ENCODE results near the gene COMT. TPM values are rescaled to one million over a fixed set of nuclear protein-coding genes. Genes with fewer than 3 reads are reported as not detected.
A peak's percentile ranks its signal among the peaks of the same experiment; 100 is the strongest.

COMT gene
- polyA plus RNA-seq (2013, experiment 1 of 2): 39.3 TPM
- 49.7 TPM for polyA plus RNA-seq (2013, experiment 2 of 2)

DNA sequence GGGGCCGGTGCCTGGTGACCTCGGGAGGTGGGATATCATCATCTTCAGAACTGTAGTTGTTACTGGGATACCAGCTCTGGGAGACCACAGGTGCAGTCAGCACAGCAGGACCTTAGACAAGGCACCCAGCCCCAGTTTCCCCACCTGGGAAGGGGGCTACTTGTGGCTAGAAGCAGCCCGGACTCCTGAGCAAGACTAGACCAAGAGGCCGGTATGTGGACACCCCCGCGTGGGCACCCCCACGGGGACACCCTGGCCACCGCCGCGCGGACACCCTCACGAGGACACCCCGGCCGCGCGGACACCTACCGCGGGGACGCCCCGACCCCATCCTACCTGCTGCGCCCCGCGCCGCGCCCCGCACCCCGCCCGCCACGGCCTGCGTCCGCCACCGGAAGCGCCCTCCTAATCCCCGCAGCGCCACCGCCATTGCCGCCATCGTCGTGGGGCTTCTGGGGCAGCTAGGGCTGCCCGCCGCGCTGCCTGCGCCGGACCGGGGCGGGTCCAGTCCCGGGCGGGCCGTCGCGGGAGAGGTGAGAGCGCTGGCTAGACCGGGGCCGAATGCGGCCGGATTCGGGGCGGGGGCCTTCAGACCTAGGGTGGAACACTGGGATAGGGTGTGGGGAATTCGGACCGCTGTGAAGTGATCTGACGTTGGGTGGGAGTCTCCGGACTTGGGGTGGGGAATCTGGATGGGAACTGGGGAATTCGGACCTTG lies at the start of gene COMT, which contains the start of gene TXNRD2:
TSS of gene COMT (plus strand) at position 408 of the 718 bp plus-strand sequence. CDS start 20,755 bp downstream, outside the sequence.
TSS of gene TXNRD2 (minus strand) at position 454 of the 718 bp plus-strand sequence. CDS start at position 439, 15 bp downstream.
- Histone ChIP-seq H3K27ac (ENCODE audit: low read depth, low read length) (peak within 1 kb of the TSS; percentile 60), H3K27me3 (ENCODE audit: insufficient read depth, low read length) (no peaks in the 10 kb centered on the region), H3K4me1 (ENCODE audit: insufficient read depth, low read length) (peaks cover 20% of the 10 kb centered on the region), H3K4me3 (ENCODE audit: low read length) (peak within 1 kb of the TSS; percentile 78), H3K36me3 (ENCODE audit: insufficient read depth, low read length) (peaks cover 3% of the 10 kb centered on the region; the same call in 1 of the 2 replicates), H3K9ac (ENCODE audit: low read depth, low read length) (peak within 1 kb of the TSS; percentile 79), H3K9me3 (ENCODE audit: insufficient read depth, low read depth, low read length) (no peaks in the 10 kb centered on the region)
- WGBS: 50% methylated on average over 63 of the region's 63 CpGs

DNA sequence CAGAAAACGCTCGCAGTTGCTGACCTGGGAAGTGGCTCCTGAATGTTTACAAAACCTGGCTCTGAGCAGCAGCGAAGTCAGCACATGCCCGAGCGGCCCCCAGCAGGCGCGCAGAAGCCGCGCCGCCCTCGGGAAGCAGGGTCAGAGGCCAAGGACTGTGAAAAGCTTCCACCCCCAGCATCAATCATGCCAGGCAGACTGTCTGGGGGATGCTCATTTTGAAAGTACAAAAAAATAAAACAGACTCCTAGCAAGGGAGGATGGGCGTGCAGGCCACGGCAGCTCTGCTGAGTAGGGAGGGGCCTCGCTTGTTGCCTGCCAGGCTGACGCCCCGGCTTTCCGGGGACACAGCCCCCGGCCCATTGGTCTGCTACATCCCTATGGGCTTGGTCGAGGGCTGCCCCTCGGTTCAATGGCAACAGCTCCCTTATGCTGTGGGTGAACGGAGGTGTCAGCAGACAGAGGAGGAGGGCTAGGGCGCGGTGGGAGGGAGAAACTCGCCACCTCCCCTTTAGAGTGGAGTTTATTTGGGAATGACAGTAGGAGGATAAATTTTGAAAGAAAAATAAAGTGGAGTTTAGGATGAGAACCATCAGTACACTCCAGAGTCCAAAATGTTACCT lies 49.2 kb upstream of the COMT start:
- H3K27me3 ChIP-seq (ENCODE audit: insufficient read depth, low read length): no peaks in the 10 kb centered on the region
- peaks cover 26% of the 10 kb centered on the region for H3K4me1 ChIP-seq (ENCODE audit: insufficient read depth, low read length)
- no peaks in the 10 kb centered on the region for H3K9me3 ChIP-seq (ENCODE audit: insufficient read depth, low read depth, low read length)
- peak overlapping the region; percentile 45; the same call in 1 of the 2 replicates for H3K9ac ChIP-seq (ENCODE audit: low read depth, low read length)
- 70% methylated on average over 24 of the region's 24 CpGs for WGBS
- H3K4me3 ChIP-seq (ENCODE audit: low read length): no peak overlapping the region
- peak overlapping the region; percentile 72 for H3K27ac ChIP-seq (ENCODE audit: low read depth, low read length)
- H3K36me3 ChIP-seq (ENCODE audit: insufficient read depth, low read length): no peaks in the 10 kb centered on the region

DNA sequence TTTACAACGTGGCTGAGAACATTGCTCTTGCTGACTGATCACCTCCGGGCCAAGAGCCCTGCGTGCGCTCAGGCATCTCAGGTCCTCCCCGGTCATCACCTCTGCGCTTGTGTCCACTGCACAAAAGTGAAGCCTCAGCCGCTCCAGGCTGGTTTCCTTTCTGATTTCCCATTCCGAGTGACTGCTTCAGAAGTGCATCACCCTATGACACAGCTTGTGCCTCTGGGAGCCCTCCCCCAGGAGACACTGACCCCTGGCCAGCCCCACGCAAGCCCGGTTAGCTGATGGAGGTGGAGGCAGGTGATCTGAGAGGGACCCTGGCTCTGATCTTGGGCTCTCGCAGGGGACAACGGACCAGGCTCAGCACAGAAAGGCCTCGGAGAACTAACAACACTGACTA lies 48.6 kb upstream of the COMT start:
- H3K36me3 ChIP-seq (ENCODE audit: insufficient read depth, low read length): no peaks in the 10 kb centered on the region
- H3K4me3 ChIP-seq (ENCODE audit: low read length): no peak overlapping the region
- H3K27ac ChIP-seq (ENCODE audit: low read depth, low read length): no peak overlapping the region
- no peaks in the 10 kb centered on the region for H3K27me3 ChIP-seq (ENCODE audit: insufficient read depth, low read length)
- no peak overlapping the region for H3K9ac ChIP-seq (ENCODE audit: low read depth, low read length)
- peaks cover 26% of the 10 kb centered on the region for H3K4me1 ChIP-seq (ENCODE audit: insufficient read depth, low read length)
- H3K9me3 ChIP-seq (ENCODE audit: insufficient read depth, low read depth, low read length): no peaks in the 10 kb centered on the region
- WGBS: 90% methylated on average over 13 of the region's 13 CpGs

DNA sequence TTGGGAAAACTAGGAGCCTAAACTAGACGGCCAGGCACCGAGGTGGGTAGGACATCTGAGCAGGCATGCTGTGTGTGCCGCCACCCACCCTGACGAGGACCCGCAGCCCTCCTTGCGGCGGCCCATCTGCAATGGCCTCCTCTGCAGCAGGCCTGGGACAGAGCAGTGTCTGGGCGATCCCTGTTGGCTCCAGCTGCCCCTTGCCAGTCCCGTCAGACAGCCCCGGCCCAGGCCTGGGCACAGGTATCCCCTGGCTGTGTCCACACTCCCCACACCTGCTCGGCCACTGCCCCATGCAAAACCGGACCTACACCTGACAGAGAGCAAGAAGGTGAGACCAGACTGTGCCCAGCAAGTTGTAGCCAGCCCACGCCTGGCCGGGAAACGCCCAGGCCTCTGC lies 48.2 kb upstream of the COMT start:
- H3K4me3 ChIP-seq (ENCODE audit: low read length): no peak overlapping the region
- WGBS: 94% methylated on average over 15 of the region's 15 CpGs
- no peaks in the 10 kb centered on the region for H3K9me3 ChIP-seq (ENCODE audit: insufficient read depth, low read depth, low read length)
- H3K9ac ChIP-seq (ENCODE audit: low read depth, low read length): no peak overlapping the region
- H3K36me3 ChIP-seq (ENCODE audit: insufficient read depth, low read length): no peaks in the 10 kb centered on the region
- H3K27me3 ChIP-seq (ENCODE audit: insufficient read depth, low read length): no peaks in the 10 kb centered on the region
- H3K27ac ChIP-seq (ENCODE audit: low read depth, low read length): no peak overlapping the region
- H3K4me1 ChIP-seq (ENCODE audit: insufficient read depth, low read length): peaks cover 26% of the 10 kb centered on the region

DNA sequence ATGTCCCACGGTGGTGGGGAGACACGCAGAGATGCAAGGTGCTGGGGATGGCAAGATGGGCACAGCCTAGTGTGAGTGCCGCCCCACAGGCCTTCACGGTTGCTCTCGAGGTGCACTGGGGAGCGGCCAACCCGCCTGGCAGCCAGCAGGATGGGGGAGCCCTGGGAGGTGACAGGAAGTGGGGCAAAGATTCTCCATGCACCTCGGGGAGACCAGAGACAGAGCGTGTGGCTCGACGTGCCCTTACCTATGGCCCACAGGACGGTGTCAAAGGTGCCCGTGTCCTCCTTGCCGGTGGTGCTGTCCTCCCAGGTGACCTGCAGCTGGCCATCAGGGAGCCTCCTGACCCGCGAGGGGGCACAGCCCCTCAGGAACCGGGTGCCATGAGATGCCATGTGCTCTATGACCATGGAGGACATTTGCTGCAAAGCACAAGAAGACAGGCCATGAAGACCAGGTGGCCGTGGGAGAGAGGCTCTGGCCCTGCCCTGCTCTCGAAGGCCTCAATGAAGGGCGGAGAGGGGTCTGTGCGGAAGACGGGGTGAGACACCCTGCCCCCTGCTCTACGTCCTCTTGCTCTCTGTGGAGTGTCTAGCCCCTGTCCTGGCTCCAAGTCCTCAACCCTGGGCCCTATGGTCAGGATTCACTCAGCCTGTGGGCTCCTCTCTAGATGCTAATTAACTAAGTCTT lies 46.3 kb upstream of the COMT start:
- Histone ChIP-seq H3K4me3 (ENCODE audit: low read length) (no peak overlapping the region), H3K27ac (ENCODE audit: low read depth, low read length) (no peak overlapping the region), H3K9ac (ENCODE audit: low read depth, low read length) (no peak overlapping the region), H3K4me1 (ENCODE audit: insufficient read depth, low read length) (peaks cover 26% of the 10 kb centered on the region), H3K27me3 (ENCODE audit: insufficient read depth, low read length) (no peaks in the 10 kb centered on the region), H3K36me3 (ENCODE audit: insufficient read depth, low read length) (no peaks in the 10 kb centered on the region), H3K9me3 (ENCODE audit: insufficient read depth, low read depth, low read length) (no peaks in the 10 kb centered on the region)
- WGBS: 94% methylated on average over 23 of the region's 23 CpGs

DNA sequence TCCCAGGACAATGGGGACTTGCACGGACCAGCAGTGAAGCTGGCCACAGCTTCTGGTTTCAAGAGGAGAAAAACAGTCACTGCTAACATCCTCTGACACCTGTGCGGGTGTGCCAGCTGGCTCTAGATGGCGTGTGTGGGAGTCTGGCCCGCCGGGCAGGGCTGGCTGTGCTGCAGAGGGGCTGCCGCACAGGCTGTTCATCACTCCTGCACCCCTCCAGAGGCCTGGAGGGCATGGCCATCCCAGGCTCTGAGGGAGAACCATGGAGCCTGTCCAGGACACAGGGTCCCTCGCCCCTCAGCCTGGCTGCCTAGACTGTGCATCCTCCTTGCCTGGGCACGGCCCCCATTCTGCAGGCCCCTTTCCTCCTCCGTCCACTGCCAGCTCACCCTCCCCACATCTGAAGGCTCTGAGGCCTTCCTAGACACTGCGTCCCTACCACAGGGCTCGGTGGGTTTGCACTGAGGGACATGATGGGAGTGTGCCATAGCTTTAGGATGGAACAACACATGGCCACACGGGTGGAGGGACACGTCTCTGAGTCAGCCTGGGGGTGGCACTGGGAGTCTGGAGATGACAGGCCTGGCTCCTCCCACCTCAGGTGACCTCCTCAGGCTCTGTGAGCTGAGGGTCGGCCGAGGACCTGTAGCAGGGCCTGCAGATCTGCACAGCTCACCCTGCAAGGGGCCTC lies 44.8 kb upstream of the COMT start:
- H3K27me3 ChIP-seq (ENCODE audit: insufficient read depth, low read length): no peaks in the 10 kb centered on the region
- no peak overlapping the region for H3K9ac ChIP-seq (ENCODE audit: low read depth, low read length)
- H3K9me3 ChIP-seq (ENCODE audit: insufficient read depth, low read depth, low read length): no peaks in the 10 kb centered on the region
- 92% methylated on average over 15 of the region's 15 CpGs for WGBS
- H3K4me1 ChIP-seq (ENCODE audit: insufficient read depth, low read length): peaks cover 13% of the 10 kb centered on the region; the same call in 1 of the 2 replicates
- no peaks in the 10 kb centered on the region for H3K36me3 ChIP-seq (ENCODE audit: insufficient read depth, low read length)
- no peak overlapping the region for H3K27ac ChIP-seq (ENCODE audit: low read depth, low read length)
- H3K4me3 ChIP-seq (ENCODE audit: low read length): no peak overlapping the region

DNA sequence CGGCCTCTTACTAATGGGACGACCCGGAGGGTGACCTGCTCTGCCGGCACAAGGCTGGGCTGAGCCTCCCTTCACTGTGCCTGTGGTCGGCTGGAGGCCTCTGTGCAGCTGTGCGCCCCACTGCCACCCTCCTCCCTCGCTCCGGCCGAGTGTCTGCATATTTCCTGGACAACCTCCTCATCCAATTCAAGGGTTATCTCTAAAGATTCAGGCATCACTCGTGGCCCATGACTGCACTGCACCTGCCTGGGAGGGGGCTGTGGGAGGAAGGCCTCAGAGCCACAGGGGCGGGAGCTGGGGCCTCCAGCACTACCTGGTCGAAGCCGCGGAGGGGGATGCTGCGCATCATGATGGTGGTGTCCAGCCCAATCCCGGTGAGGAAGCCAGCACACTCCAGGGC lies 43.8 kb upstream of the COMT start:
- Histone ChIP-seq H3K9ac (ENCODE audit: low read depth, low read length) (no peak overlapping the region), H3K9me3 (ENCODE audit: insufficient read depth, low read depth, low read length) (no peaks in the 10 kb centered on the region), H3K27me3 (ENCODE audit: insufficient read depth, low read length) (no peaks in the 10 kb centered on the region), H3K36me3 (ENCODE audit: insufficient read depth, low read length) (no peaks in the 10 kb centered on the region), H3K4me3 (ENCODE audit: low read length) (no peak overlapping the region), H3K27ac (ENCODE audit: low read depth, low read length) (no peak overlapping the region), H3K4me1 (ENCODE audit: insufficient read depth, low read length) (peaks cover 5% of the 10 kb centered on the region; the same call in 1 of the 2 replicates)
- 94% methylated on average over 16 of the region's 16 CpGs for WGBS

DNA sequence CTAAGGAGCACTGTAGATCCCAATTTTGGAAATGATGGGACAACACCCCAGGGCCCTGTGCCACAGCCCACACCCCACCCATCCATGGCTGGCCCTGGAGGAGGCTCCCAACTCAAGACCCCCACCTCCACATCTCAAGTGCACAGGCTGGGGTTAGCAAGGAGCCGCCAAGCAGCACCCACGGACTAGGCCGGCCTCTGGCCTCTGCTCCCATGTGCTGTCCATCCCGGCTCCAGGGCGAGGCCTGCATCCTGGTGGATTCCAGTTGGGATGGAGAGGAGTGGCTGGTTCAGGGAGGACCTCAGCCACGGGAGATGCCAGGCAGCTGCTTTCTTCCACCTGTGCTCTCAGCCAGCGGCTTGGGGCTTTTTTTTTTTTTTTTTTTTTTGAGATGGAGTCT lies 43.4 kb upstream of the COMT start:
- H3K9me3 ChIP-seq (ENCODE audit: insufficient read depth, low read depth, low read length): no peaks in the 10 kb centered on the region
- WGBS: 91% methylated on average over 7 of the region's 7 CpGs
- no peak overlapping the region for H3K27ac ChIP-seq (ENCODE audit: low read depth, low read length)
- H3K9ac ChIP-seq (ENCODE audit: low read depth, low read length): no peak overlapping the region
- H3K27me3 ChIP-seq (ENCODE audit: insufficient read depth, low read length): no peaks in the 10 kb centered on the region
- no peaks in the 10 kb centered on the region for H3K36me3 ChIP-seq (ENCODE audit: insufficient read depth, low read length)
- H3K4me1 ChIP-seq (ENCODE audit: insufficient read depth, low read length): peaks cover 5% of the 10 kb centered on the region; the same call in 1 of the 2 replicates
- H3K4me3 ChIP-seq (ENCODE audit: low read length): no peak overlapping the region

DNA sequence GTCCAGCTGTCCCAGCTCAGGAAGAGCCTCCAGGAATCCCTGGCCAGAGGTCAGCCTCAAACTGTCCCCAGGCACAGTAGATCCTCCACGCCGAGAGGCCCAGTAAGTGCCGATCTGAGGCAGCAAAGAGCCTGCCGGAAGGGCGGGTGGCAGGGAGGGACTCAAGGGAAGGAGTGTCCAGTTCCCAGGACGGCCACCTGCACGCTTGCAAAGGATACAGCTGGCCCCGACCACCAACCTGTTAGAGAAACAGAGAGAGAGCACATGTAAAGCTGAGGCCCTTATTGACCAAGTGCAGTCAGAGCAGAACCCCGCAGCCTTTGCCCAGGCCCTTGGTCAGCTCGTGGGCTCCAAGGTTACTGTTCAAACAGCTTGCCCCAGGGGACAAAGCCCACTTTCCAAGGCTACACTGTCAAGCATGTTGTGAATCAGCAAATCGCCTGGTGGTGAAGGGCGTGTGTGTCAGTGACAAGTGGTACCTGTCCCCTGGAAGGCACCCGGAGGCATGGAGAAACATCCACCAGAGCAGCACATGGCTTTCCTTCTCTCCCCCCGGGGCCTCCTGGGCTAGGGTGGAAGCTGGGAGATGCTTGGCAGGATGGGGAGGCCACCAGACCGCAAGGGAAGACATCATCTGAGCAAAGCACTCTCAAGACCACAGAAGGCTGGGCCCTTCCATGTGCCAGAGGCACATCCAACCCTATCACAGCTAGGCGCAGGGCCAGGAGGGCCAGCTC lies 42.6 kb upstream of the COMT start:
- H3K36me3 ChIP-seq (ENCODE audit: insufficient read depth, low read length): no peaks in the 10 kb centered on the region
- WGBS: 93% methylated on average over 16 of the region's 16 CpGs
- no peaks in the 10 kb centered on the region for H3K9me3 ChIP-seq (ENCODE audit: insufficient read depth, low read depth, low read length)
- no peak overlapping the region for H3K4me3 ChIP-seq (ENCODE audit: low read length)
- no peak overlapping the region for H3K27ac ChIP-seq (ENCODE audit: low read depth, low read length)
- H3K4me1 ChIP-seq (ENCODE audit: insufficient read depth, low read length): peaks cover 10% of the 10 kb centered on the region; the same call in 1 of the 2 replicates
- no peaks in the 10 kb centered on the region for H3K27me3 ChIP-seq (ENCODE audit: insufficient read depth, low read length)
- H3K9ac ChIP-seq (ENCODE audit: low read depth, low read length): no peak overlapping the region

DNA sequence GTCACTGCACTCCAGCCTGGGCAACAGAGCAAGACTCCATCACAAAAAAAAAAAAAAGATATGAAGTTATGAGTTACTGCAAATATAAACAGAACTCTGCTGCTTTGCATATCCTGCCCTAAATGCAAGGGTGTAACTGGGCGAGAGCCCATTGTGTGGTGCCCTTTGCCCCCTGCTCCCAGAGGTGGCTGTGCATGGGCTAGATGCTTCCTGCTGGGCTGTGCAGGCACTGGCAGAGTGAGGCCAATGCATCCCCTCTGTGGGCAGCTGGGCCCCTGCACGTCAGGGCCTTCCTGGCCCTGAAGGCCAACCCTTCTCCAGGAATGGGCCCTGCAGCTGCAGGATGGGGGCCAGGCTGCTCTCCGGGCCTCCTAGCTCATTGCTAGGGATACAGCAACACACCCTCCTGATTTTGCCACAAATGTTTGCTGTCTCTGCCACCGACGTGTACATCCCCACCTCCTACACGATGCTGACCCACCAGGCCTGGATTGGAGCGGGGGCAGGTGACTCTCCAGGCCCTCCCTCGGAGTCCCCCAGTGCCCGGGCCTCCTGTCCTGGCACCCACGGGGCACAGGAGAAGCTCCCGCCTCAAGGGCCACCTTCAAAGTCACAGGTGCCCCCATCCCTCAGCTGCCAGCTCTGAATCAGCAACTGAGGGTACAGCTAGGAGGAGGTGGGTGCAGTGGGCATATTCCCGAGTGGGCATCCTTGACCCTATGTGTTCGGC lies 40.7 kb upstream of the COMT start:
- H3K27ac ChIP-seq (ENCODE audit: low read depth, low read length): no peak overlapping the region

More for the DNA sequence above, 40.7 kb upstream of the COMT start:
- peaks cover 10% of the 10 kb centered on the region; the same call in 1 of the 2 replicates for H3K4me1 ChIP-seq (ENCODE audit: insufficient read depth, low read length)
- H3K36me3 ChIP-seq (ENCODE audit: insufficient read depth, low read length): no peaks in the 10 kb centered on the region
- no peaks in the 10 kb centered on the region for H3K9me3 ChIP-seq (ENCODE audit: insufficient read depth, low read depth, low read length)
- WGBS: 94% methylated on average over 13 of the region's 13 CpGs
- H3K9ac ChIP-seq (ENCODE audit: low read depth, low read length): no peak overlapping the region
- H3K27me3 ChIP-seq (ENCODE audit: insufficient read depth, low read length): no peaks in the 10 kb centered on the region
- H3K4me3 ChIP-seq (ENCODE audit: low read length): no peak overlapping the region
